CD4-positive, alpha-beta memory T cell (primary cell): ENCODE data around the gene KCNK2. TPM values are rescaled to one million over a fixed set of nuclear protein-coding genes. Genes with fewer than 3 reads are reported as not detected.

Experiments
- CTCF ChIA-PET: fragments of 350-600 bp; sonication (Branson Sonifier 250); formaldehyde crosslinking; loops from one replicate; lab custom pipeline; 2021; ENCODE audit warnings: inconsistent platforms; ENCODE audit not compliant: partially characterized antibody; lab: Charles Lee
- POLR2A ChIA-PET: fragments of 350-600 bp; sonication (Branson Sonifier 250); formaldehyde crosslinking; loops from one replicate; lab custom pipeline; 2021; ENCODE audit not compliant: partially characterized antibody; lab: Charles Lee
- DNase-seq, 5 donors: peaks; one replicate each; pipeline versions ENCODE4 v3.0.0 to v3.0.0-alpha.2; 2020 to 2022; ENCODE audit warnings: mixed read lengths in 1 of 5
- H3K27ac ChIP-seq: one replicate; pipeline ENCODE4 v1.7.0; 2013; ENCODE audit warnings: low read depth, low read length
- H3K27me3 ChIP-seq: 2 replicates; pipeline ENCODE4 v1.7.0; 2013; ENCODE audit warnings: mild to moderate bottlenecking, low read length, moderate library complexity; ENCODE audit not compliant: insufficient read depth
- H3K36me3 ChIP-seq: 2 replicates; pipeline ENCODE4 v1.7.0; 2013; ENCODE audit warnings: mild to moderate bottlenecking, low read length, moderate library complexity; ENCODE audit not compliant: insufficient read depth
- H3K4me1 ChIP-seq: 2 replicates; pipeline ENCODE4 v1.7.0; 2013; ENCODE audit warnings: mild to moderate bottlenecking, low read length, moderate library complexity; ENCODE audit not compliant: insufficient read depth
- H3K4me3 ChIP-seq, 2 donors: one replicate each; pipeline ENCODE4 v1.7.0; 2013; ENCODE audit warnings: low read length in 2 of 2, mild to moderate bottlenecking in 1 of 2
- H3K9me3 ChIP-seq, 2 donors: one replicate each; pipeline ENCODE4 v1.7.0; 2013; ENCODE audit warnings: low read length in 2 of 2, control low read depth in 1 of 2; ENCODE audit not compliant: control insufficient read depth in 1 of 2
- H3K27ac Mint-ChIP-seq, 7 donors: one replicate each; pipeline ENCODE4 v1.8.0; 2020 to 2021; ENCODE audit warnings: mixed read lengths in 7 of 7, mild to moderate bottlenecking in 6 of 7, inconsistent platforms in 3 of 7, moderate library complexity in 3 of 7
- H3K27me3 Mint-ChIP-seq, 2 donors: one replicate each; pipeline ENCODE4 v1.8.0; 2020 to 2021; ENCODE audit warnings: mixed read lengths in 2 of 2
- H3K36me3 Mint-ChIP-seq, 2 donors: one replicate each; pipeline ENCODE4 v1.8.0; 2020 to 2021; ENCODE audit warnings: mixed read lengths in 2 of 2, inconsistent platforms in 1 of 2, mild to moderate bottlenecking in 1 of 2
- H3K4me1 Mint-ChIP-seq, 4 donors: one replicate each; pipeline ENCODE4 v1.8.0; 2020 to 2021; ENCODE audit warnings: mixed read lengths in 4 of 4, mild to moderate bottlenecking in 1 of 4
- H3K4me3 Mint-ChIP-seq, 8 donors: one replicate each; pipeline ENCODE4 v1.8.0; 2020 to 2021; ENCODE audit warnings: mixed read lengths in 8 of 8, mild to moderate bottlenecking in 7 of 8, moderate library complexity in 6 of 8, inconsistent platforms in 3 of 8
- H3K9me3 Mint-ChIP-seq, 8 donors: one replicate each; pipeline ENCODE4 v1.8.0; 2020 to 2021; ENCODE audit warnings: mixed read lengths in 8 of 8, mild to moderate bottlenecking in 5 of 8, inconsistent platforms in 3 of 8, moderate library complexity in 1 of 8
- intact Hi-C: fragments of 100-400 bp; cut with micrococcal nuclease; formaldehyde crosslinking; loops from one replicate; pipeline ENCODE4 v1.15.1; 2023
- polyA plus RNA-seq, 2 donors: library from polyadenylated mRNA; unstranded; fragments of 300-500 nt; fragmentation: Illumina TruSeq; gene quantifications; one replicate each; pipeline ENCODE4 v1.2.3, GENCODE V29; 2021
- total RNA-seq, 2 experiments: library from RNA; stranded (reverse); gene quantifications; one replicate each; pipeline ENCODE4 v1.2.3, GENCODE V29; 2021

KCNK2 gene
- total and polyA plus RNA-seq, 4 experiments from 2014 or later: not detected

GRCh38 chr1:215114154-215114933 is 31.8 kb downstream of the KCNK2 start:
- Mint-ChIP-seq H3K27ac (no peak overlapping the region), H3K36me3 (no peaks in the 10 kb centered on the region), H3K4me1 (no peaks in the 10 kb centered on the region), H3K27me3 (peaks cover 0 to 2% of the 10 kb centered on the region in 2 donors), H3K4me3 (no peak overlapping the region), H3K9me3 (peaks cover 0 to 7% (median 0%) of the 10 kb centered on the region in 8 donors)
- Histone ChIP-seq H3K27me3 (no peaks in the 10 kb centered on the region), H3K4me3 (no peak overlapping the region), H3K4me1 (no peaks in the 10 kb centered on the region), H3K9me3 (no peaks in the 10 kb centered on the region), H3K27ac (no peak overlapping the region), H3K36me3 (no peaks in the 10 kb centered on the region)
- no peak for DNase-seq
- intact Hi-C loops: no loop called here
- POLR2A ChIA-PET: no interaction called here
- CTCF ChIA-PET: no interaction called here

DNA sequence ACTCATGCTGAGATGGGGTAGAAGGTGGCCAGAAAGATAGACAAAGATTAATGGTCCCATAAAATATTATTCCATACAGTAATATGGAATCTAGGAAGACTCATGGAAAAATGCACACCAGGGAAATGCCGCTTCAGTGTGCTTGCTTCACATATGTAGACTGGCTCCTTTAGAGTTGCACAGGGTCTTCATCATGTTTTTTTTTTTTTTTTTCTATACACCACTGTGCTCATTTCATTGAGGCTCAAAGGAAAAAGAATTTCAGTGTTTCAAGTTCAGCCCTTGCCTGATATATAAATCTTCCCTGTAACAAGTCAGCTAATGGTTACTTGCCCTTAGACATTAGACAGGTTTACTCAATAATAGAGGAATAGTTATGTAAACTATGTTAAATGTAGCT is 33.2 kb downstream of the KCNK2 start:
- Histone ChIP-seq H3K27me3 (no peaks in the 10 kb centered on the region), H3K4me3 (no peak overlapping the region), H3K27ac (no peak overlapping the region), H3K36me3 (no peaks in the 10 kb centered on the region), H3K4me1 (no peaks in the 10 kb centered on the region), H3K9me3 (no peaks in the 10 kb centered on the region)
- ChIA-PET POLR2A (no interaction called here), CTCF (no interaction called here)
- Mint-ChIP-seq H3K4me3 (no peak overlapping the region), H3K36me3 (no peaks in the 10 kb centered on the region), H3K4me1 (no peaks in the 10 kb centered on the region), H3K9me3 (peaks cover 0 to 7% (median 0%) of the 10 kb centered on the region in 8 donors), H3K27ac (no peak overlapping the region), H3K27me3 (peaks cover 0 to 2% of the 10 kb centered on the region in 2 donors)
- no peak for DNase-seq
- intact Hi-C loops: no loop called here

GRCh38 chr1:215118081-215118480 is 35.5 kb downstream of the KCNK2 start:
- POLR2A ChIA-PET: no interaction called here
- peaks cover 0 to 2% of the 10 kb centered on the region in 2 donors for H3K27me3 Mint-ChIP-seq

DNA sequence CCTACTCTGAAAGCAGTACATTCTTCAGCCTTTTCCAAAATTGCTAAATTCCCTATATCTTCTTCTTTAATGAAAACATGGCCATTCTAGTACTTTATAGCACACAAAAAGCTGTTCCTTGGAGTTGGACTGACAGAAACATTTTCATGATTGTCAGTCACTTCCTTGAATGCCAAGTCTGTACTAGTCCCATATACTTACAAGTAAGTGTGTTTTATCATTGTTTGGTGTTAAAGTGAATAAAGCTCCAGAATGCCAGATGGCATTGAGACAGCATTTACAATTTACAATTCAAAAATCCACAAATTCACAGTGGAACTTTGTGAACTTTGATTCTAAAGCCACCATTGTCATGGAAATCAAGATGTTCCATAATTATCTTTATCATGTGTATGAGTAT is 36.5 kb downstream of the KCNK2 start:
- intact Hi-C loops: no loop called here
- no peak overlapping the region for H3K4me3 Mint-ChIP-seq
- Histone ChIP-seq H3K27me3 (no peaks in the 10 kb centered on the region), H3K4me1 (no peaks in the 10 kb centered on the region), H3K36me3 (no peaks in the 10 kb centered on the region), H3K4me3 (no peak overlapping the region), H3K27ac (no peak overlapping the region), H3K9me3 (no peaks in the 10 kb centered on the region)
- peaks cover 0 to under 1% of the 10 kb centered on the region in 2 donors for H3K27me3 Mint-ChIP-seq
- ChIA-PET CTCF (no interaction called here), POLR2A (no interaction called here)
- H3K9me3 Mint-ChIP-seq: peaks cover 0 to 3% (median 0%) of the 10 kb centered on the region in 8 donors
- H3K27ac Mint-ChIP-seq: no peak overlapping the region
- no peak for DNase-seq
- no peaks in the 10 kb centered on the region for H3K36me3 Mint-ChIP-seq
- no peaks in the 10 kb centered on the region for H3K4me1 Mint-ChIP-seq

More at GRCh38 chr1:215118081-215118480, 35.5 kb downstream of the KCNK2 start:
- intact Hi-C loops: no loop called here
- no peak for DNase-seq
- no peaks in the 10 kb centered on the region for H3K9me3 ChIP-seq
- no peak overlapping the region for H3K4me3 ChIP-seq
- no peak overlapping the region for H3K27ac ChIP-seq
- no peak overlapping the region for H3K4me3 Mint-ChIP-seq
- no peaks in the 10 kb centered on the region for H3K4me1 Mint-ChIP-seq
- H3K27ac Mint-ChIP-seq: no peak overlapping the region
- CTCF ChIA-PET: no interaction called here
- H3K36me3 ChIP-seq: no peaks in the 10 kb centered on the region
- no peaks in the 10 kb centered on the region for H3K36me3 Mint-ChIP-seq
- no peaks in the 10 kb centered on the region for H3K27me3 ChIP-seq
- peaks cover 0 to 6% (median 0%) of the 10 kb centered on the region in 8 donors for H3K9me3 Mint-ChIP-seq
- no peaks in the 10 kb centered on the region for H3K4me1 ChIP-seq

GRCh38 chr1:215119719-215120365 is 37.3 kb downstream of the KCNK2 start:
- Histone ChIP-seq H3K4me1 (no peaks in the 10 kb centered on the region), H3K4me3 (no peak overlapping the region), H3K9me3 (no peaks in the 10 kb centered on the region), H3K27ac (no peak overlapping the region), H3K27me3 (no peaks in the 10 kb centered on the region), H3K36me3 (no peaks in the 10 kb centered on the region)
- no peaks in the 10 kb centered on the region for H3K4me1 Mint-ChIP-seq
- no peaks in the 10 kb centered on the region for H3K27me3 Mint-ChIP-seq
- no peak overlapping the region for H3K4me3 Mint-ChIP-seq
- DNase-seq: no peak
- CTCF ChIA-PET: no interaction called here
- peaks cover 0 to 2% (median 0%) of the 10 kb centered on the region in 8 donors for H3K9me3 Mint-ChIP-seq
- intact Hi-C loops: no loop called here
- no peaks in the 10 kb centered on the region for H3K36me3 Mint-ChIP-seq
- no peak overlapping the region for H3K27ac Mint-ChIP-seq
- POLR2A ChIA-PET: no interaction called here

- H3K36me3 ChIP-seq: no peaks in the 10 kb centered on the region
- H3K27ac ChIP-seq: no peak overlapping the region
- intact Hi-C loops: no loop called here
- H3K27me3 ChIP-seq: no peaks in the 10 kb centered on the region
- no peaks in the 10 kb centered on the region for H3K9me3 ChIP-seq
- ChIA-PET CTCF (no interaction called here), POLR2A (no interaction called here)
- Mint-ChIP-seq H3K27me3 (no peaks in the 10 kb centered on the region), H3K4me3 (no peak overlapping the region), H3K27ac (no peak overlapping the region), H3K9me3 (peaks cover 0 to 3% (median 0%) of the 10 kb centered on the region in 8 donors), H3K4me1 (no peaks in the 10 kb centered on the region), H3K36me3 (no peaks in the 10 kb centered on the region)
- no peak for DNase-seq
- H3K4me3 ChIP-seq: no peak overlapping the region
- no peaks in the 10 kb centered on the region for H3K4me1 ChIP-seq
Observed at GRCh38 chr1:215128504-215128903, 46.0 kb downstream of the KCNK2 start.

DNA sequence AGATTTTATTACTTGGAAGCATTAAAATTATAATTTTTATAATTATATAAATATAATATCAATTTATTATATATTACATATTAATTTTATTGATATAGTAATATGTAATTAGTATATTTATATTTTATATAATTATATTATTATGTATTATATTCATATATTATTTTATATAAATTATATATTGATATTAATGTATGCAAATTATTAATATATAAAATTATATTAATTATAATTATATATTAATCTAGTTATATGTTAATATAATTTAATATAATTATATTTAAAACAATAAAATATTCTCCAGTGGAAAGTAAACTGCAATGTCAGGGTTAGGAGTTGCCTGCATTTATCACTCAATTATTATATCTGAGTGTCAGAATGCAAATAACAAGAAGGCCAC is 48.8 kb downstream of the KCNK2 start:
- DNase-seq: no peak
- intact Hi-C loops: no loop called here
- no peaks in the 10 kb centered on the region for H3K36me3 Mint-ChIP-seq
- H3K4me3 ChIP-seq: no peak overlapping the region
- H3K9me3 ChIP-seq: no peaks in the 10 kb centered on the region
- H3K4me1 ChIP-seq: no peaks in the 10 kb centered on the region
- H3K27ac ChIP-seq: no peak overlapping the region
- ChIA-PET POLR2A (no interaction called here), CTCF (no interaction called here)
- H3K4me1 Mint-ChIP-seq: no peaks in the 10 kb centered on the region
- no peak overlapping the region for H3K4me3 Mint-ChIP-seq
- H3K9me3 Mint-ChIP-seq: peaks cover 0 to 3% (median 0%) of the 10 kb centered on the region in 8 donors
- H3K27me3 Mint-ChIP-seq: no peaks in the 10 kb centered on the region
- no peaks in the 10 kb centered on the region for H3K27me3 ChIP-seq
- H3K27ac Mint-ChIP-seq: no peak overlapping the region
- H3K36me3 ChIP-seq: no peaks in the 10 kb centered on the region
